ENCODE measurements around the gene DNM3.

Gene DNM3

GRCh38 chr1:172328266-172328665 lies 487.0 kb downstream of the DNM3 start:
- DNase-seq (ENCODE audit: low spot score): no peak

GRCh38 chr1:172332230-172332629 lies 490.9 kb downstream of the DNM3 start:
- no peak for DNase-seq (ENCODE audit: low spot score)

- no peak for DNase-seq (ENCODE audit: low spot score)
Observed at GRCh38 chr1:172335377-172335776, 494.1 kb downstream of the DNM3 start.

DNA sequence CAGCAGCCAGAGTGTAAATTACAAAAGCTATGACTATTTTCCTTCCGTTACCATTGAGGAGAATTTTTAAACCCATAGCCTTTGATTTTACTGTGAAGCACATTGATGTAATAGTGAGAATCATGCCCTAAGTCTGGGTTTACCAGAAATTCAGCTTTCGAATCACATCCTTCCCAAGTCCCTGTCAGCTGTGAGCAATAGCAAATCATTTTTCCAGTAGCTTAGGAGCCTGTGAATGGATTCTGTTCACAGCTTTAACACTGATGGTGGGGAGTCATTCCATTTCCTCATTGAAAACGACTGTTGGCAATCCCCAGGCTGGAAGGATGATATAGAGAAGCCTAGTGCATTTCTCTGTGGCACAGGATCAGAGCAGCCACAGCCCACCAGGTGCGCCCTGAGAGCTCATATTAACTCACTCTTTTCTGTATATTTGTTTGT lies 497.0 kb downstream of the DNM3 start:
- no peak for DNase-seq (ENCODE audit: low spot score)

GRCh38 chr1:172339842-172340241 lies 498.5 kb downstream of the DNM3 start:
- no peak for DNase-seq (ENCODE audit: low spot score)

DNA sequence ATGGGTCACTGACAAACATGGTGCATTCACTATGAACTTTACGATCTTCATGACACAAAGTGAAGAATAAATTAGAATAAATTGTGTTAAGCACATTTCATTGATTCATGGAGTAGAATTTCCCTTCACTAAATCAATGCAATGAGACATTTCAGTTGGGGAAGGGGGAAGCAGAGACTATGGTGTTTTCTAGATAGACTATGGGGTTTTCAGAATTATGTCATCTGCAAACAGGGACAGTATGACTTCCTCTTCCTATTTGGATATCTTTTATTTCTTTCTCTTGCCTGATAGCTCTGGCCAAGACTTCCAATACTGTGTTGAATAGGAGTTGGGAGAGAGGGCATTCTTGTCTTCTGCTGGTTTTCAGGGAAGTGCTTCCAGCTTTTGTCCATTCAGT lies 499.2 kb downstream of the DNM3 start:
- DNase-seq (ENCODE audit: low spot score): no peak

DNA sequence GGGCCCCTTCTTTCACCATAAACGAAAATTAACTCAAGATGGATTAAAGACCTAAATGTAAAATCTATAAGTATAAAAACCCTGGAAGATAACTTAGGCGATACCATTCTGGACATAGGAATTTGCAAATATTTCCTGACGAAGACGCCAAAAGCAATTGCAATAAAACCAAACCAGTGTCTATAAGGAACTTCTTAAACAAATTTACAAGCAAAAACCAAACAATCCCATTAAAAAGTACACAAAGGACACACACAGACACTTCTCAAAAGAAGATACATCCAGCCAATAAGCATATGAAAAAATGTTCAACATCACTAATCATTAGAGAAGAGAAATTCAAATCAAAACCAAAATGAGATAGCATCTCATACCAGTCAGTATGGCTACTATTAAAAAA lies 500.4 kb downstream of the DNM3 start:
- DNase-seq (ENCODE audit: low spot score): no peak

- peak; percentile 15 for DNase-seq (ENCODE audit: low spot score)
Observed at GRCh38 chr1:172342584-172343239, 501.4 kb downstream of the DNM3 start.

GRCh38 chr1:172343240-172344160 lies 502.2 kb downstream of the DNM3 start:
- no peak for DNase-seq (ENCODE audit: low spot score)

GRCh38 chr1:172344444-172344843 lies 503.1 kb downstream of the DNM3 start:
- no peak for DNase-seq (ENCODE audit: low spot score)

- DNase-seq (ENCODE audit: low spot score): no peak
Observed at GRCh38 chr1:172345077-172345476, 503.8 kb downstream of the DNM3 start.

GRCh38 chr1:172347416-172347815 lies 506.1 kb downstream of the DNM3 start:
- DNase-seq (ENCODE audit: low spot score): no peak

GRCh38 chr1:172350856-172351255 lies 509.6 kb downstream of the DNM3 start:
- DNase-seq (ENCODE audit: low spot score): no peak

GRCh38 chr1:172351346-172351745 lies 510.0 kb downstream of the DNM3 start:
- DNase-seq (ENCODE audit: low spot score): no peak

GRCh38 chr1:172351754-172352161 lies 510.5 kb downstream of the DNM3 start:
- no peak for DNase-seq (ENCODE audit: low spot score)

DNA sequence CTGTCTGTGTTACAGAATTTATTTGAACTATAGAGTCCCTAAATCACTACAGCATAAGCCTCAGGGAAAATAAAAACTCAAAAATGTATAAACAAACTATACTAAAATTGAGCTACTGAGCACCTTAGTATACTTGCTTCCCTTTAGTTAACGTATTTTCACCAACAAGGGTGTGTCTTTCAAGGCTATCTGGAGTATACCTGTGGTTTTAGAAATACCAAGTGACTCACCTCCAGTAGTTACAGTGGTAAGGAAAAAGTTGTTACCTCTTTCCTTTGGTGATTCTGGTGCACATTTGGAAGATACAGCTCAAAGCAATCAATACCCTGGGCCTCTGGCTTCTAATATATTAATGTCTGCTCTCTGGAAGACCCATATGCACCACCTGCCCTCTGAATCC lies 511.1 kb downstream of the DNM3 start:
- no peak for DNase-seq (ENCODE audit: low spot score)

DNA sequence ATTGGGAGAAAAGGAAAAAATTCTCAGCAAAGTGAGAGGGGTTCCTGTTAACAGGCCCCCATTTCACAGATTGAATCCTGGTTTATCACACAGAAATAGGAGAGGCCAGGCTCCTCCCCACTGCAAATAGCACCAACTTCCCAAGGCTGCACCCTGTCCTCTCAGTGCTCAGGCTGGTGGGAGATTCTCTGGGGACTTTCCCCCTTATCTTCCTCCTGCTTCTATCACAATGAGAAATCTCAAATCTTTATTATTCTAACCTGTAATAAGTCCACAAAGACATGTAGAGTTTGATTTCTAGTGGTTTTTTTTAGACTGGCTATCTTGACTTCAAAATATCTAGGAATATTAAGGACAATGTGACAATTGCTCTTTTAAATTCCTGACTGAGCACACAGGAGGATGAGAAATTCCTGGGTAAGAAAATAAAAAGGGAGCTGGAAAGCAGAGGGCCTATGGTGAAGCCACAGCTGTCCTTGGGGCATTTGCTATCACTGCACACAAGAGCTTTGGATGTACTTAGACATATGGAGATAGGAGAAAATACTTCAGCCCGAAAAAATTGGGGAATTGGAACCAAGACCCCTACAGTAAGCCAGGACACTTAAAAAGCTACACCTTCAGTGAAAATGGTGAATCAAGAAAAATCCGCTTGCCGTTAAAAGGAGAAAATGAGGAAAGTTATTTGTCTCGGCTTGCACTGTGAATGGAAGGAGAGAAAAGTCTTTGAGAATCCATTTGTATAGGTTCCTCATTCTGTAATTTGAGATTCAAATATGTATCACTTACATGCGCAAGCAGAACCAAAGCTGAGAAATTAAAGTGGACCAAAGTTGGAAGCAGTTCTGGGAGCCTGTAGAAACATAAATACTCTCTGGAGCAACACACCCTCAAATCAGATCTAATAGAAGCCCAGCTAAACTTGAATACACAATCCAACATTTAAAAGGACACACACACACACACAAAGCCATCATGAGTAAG lies 513.3 kb downstream of the DNM3 start:
- no peak for DNase-seq (ENCODE audit: low spot score)

- no peak for DNase-seq (ENCODE audit: low spot score)
Observed at GRCh38 chr1:172356620-172357019, 515.3 kb downstream of the DNM3 start.

DNA sequence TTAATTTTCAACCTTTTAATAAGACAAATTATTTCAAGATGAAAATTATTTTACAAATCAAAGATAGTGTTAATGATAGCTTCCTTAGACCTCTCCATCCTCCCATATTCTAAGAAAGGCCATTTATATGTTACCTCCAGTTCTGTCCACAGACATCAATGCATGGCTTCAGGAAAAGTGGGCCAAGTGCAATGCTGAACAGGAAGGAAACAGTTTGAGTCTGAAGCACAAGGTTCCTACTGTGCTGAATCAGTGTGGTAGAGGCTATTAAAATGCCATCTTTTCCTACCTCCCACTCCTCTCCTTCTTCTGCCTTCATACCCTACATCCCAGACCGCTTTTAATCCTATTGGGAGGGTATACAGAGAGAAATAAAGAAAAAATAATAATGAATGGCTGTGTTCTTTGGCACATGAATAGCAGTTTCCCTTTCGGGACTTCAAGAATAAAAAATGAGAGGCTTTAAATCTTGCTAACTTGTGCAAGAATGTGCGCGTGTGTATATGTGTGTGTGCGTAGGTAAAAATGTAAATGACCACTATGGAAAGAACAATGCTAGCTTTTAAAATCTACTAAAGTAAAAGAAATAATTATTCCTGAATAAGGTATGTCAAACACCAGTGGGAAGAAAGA lies 516.6 kb downstream of the DNM3 start:
- DNase-seq (ENCODE audit: low spot score): no peak

- DNase-seq (ENCODE audit: low spot score): no peak
Observed at GRCh38 chr1:172359491-172359999, 518.2 kb downstream of the DNM3 start.

DNA sequence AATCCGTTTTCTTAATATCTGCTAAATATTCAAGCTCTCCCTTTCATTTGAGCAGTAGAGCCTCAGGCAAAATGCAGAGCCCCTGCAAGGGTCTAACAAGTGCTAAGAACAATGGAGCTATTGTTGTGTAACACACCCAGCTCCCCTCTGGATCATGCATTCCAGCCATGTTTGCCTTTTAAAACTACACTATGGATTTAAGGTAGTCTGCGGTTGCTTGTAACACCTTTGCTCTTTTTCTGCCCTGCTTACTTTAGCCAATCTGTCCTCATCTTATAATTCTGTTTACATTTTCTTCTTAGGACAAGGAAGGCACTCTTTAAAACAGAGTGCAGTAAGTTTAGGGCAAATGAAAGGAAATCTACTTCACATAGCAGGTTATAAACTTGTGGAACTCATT lies 519.2 kb downstream of the DNM3 start:
- DNase-seq (ENCODE audit: low spot score): no peak

Measured in globus pallidus (tissue), 1 donor.